Natural killer cell (primary cell): ENCODE measurements around the gene PIK3R5. TPM values are rescaled to one million over a fixed set of nuclear protein-coding genes. Genes with fewer than 3 reads are reported as not detected.

Experiments used
- ATAC-seq, 3 donors: fragments of 150-1000 bp in 2 of 3; fragments of 200-7000 bp in 1 of 3; cut with Tn5 transposase; 1 replicate in 1 of 3; 2 replicates in 2 of 3; pipeline ENCODE4 v1.10.0; 2021; ENCODE audit warnings: mild to moderate bottlenecking in 2 of 3, moderate library complexity in 2 of 3
- DNase-seq, 2 donors: peaks; one replicate each; pipeline versions ENCODE4 v3.0.0 to v3.0.0-alpha.2; 2013 to 2021; ENCODE audit warnings: mixed read lengths in 1 of 2
- H3K27ac ChIP-seq: one replicate; pipeline ENCODE4 v1.5.1; 2013; ENCODE audit warnings: mild to moderate bottlenecking, low read length
- H3K27me3 ChIP-seq: one replicate; pipeline ENCODE4 v1.6.1; 2013; ENCODE audit warnings: low read length; ENCODE audit not compliant: control insufficient read depth, insufficient read depth
- H3K36me3 ChIP-seq: one replicate; pipeline ENCODE4 v1.6.1; 2013; ENCODE audit warnings: low read length; ENCODE audit not compliant: control insufficient read depth, insufficient read depth
- H3K4me1 ChIP-seq: one replicate; pipeline ENCODE4 v1.6.1; 2013; ENCODE audit warnings: low read length; ENCODE audit not compliant: control insufficient read depth, insufficient read depth
- H3K4me3 ChIP-seq: one replicate; pipeline ENCODE4 v1.5.1; 2013; ENCODE audit warnings: low read length
- H3K9me3 ChIP-seq: one replicate; pipeline ENCODE4 v1.6.1; 2013; ENCODE audit warnings: low read length; ENCODE audit not compliant: control insufficient read depth, insufficient read depth
- H3K27ac Mint-ChIP-seq, 2 donors: one replicate each; pipeline ENCODE4 v1.8.0; 2022; ENCODE audit warnings: mild to moderate bottlenecking in 2 of 2, mixed read lengths in 2 of 2, moderate library complexity in 1 of 2
- H3K27me3 Mint-ChIP-seq, 2 donors: one replicate each; pipeline ENCODE4 v1.8.0; 2022; ENCODE audit warnings: low read depth in 2 of 2, mixed read lengths in 2 of 2
- H3K36me3 Mint-ChIP-seq: one replicate; pipeline ENCODE4 v1.8.0; 2022; ENCODE audit warnings: mixed read lengths
- H3K4me1 Mint-ChIP-seq, 2 donors: one replicate each; pipeline ENCODE4 v1.8.0; 2022; ENCODE audit warnings: mixed read lengths in 2 of 2
- H3K4me3 Mint-ChIP-seq: one replicate; pipeline ENCODE4 v1.8.0; 2022; ENCODE audit warnings: mild to moderate bottlenecking, moderate library complexity, mixed read lengths
- H3K9me3 Mint-ChIP-seq, 2 donors: one replicate each; pipeline ENCODE4 v1.8.0; 2022; ENCODE audit warnings: mixed read lengths in 2 of 2
- CTCF ChIP-seq: fragments of 200-600 bp; IDR thresholded peaks from one replicate; pipeline ENCODE4 v1.8.0; 2022; ENCODE audit warnings: antibody characterized with exemption
- WGBS: methylation state at CpG from one replicate; pipeline ENCODE4 v1.1.7; 2013; ENCODE audit warnings: missing lambda C conversion rate; ENCODE audit not compliant: insufficient coverage; 5-methylcytosine and 5-hydroxymethylcytosine counted together
- intact Hi-C: fragments of 100-400 bp; cut with micrococcal nuclease; formaldehyde crosslinking; loops from one replicate; pipeline ENCODE4 v1.14.2; 2022
- total RNA-seq, 4 donors: library from RNA; stranded (reverse); fragments of 120-200 nt in 1 of 4; gene quantifications; one replicate each; pipeline versions ENCODE4 v1.2.3 to v1.2.4, GENCODE V29; 2013 to 2022

The PIK3R5 gene
- total RNA-seq, 3 donors from 2014 or later (not counting 1 experiment from before 2014, with no cell fraction given) = 254 to 364 (median 348) TPM

DNA sequence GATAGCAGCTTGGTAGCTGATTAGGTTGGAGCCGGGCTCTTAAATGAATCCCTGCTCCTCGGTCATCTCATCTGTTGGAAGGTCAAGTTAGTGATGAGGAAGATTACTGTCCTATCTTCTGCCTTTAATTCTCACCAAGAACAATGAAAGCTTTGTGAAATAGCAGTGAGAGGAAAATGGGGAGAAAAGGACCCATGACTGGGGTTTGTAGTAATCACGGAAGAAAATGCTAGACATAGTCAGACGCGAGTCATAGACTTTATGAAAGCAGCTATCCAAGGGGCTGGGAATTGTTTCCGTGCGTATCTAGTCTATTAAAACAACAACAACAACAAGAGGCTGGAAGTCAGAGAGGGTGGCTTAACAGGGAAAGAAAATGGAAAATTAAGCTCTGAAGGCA, 18.3 kb downstream of the PIK3R5 start:
- H3K9me3 ChIP-seq = no peaks in the 10 kb centered on the region
- 100% methylated on average over 5 of the region's 7 CpGs for WGBS
- Mint-ChIP-seq H3K4me1 (peaks cover 89 to 92% of the 10 kb centered on the region in 2 donors), H3K27ac (peak overlapping the region in 1 of 2 donors; percentile 89), H3K4me3 (peak overlapping the region; percentile 66), H3K27me3 (no peaks in the 10 kb centered on the region), H3K36me3 (no peaks in the 10 kb centered on the region), H3K9me3 (peaks cover 0 to 2% of the 10 kb centered on the region in 2 donors)
- intact Hi-C loops = loop anchor here (5.0 kb wide), 1 partner anchor 50 kb away; no protein-coding TSS in a partner anchor
- peaks cover 28% of the 10 kb centered on the region for H3K36me3 ChIP-seq
- H3K27me3 ChIP-seq = no peaks in the 10 kb centered on the region
- no peak for ATAC-seq
- TF ChIP-seq CTCF = no peak
- H3K4me1 ChIP-seq = peaks cover 68% of the 10 kb centered on the region
- DNase-seq = no peak
- H3K4me3 ChIP-seq = no peak overlapping the region
- H3K27ac ChIP-seq = peak overlapping the region; percentile 65

DNA sequence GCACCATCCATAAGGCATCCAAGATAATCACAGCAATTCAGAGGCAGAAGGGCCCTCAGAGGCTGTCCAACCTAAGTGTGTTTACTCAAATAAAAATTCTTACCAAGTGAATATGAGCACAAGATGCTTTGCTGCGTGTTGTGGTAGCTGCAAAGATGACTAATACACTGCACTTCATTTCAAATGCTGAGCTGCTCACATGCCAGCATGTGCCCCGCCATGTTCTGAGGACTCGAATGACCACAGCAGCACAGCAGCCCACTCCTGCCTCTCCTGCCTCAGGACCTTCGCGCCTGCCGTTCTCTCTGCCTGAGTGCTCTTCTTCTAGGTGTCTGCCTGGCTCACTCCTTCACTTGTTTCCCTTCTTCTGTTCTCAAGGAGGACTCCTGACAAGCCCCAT, 19.0 kb downstream of the PIK3R5 start:
- WGBS = 77% methylated on average over 6 of the region's 6 CpGs
- no peak for TF ChIP-seq CTCF
- H3K27ac ChIP-seq = peak overlapping the region; percentile 65
- no peaks in the 10 kb centered on the region for H3K9me3 ChIP-seq
- no peak overlapping the region for H3K4me3 ChIP-seq
- H3K36me3 Mint-ChIP-seq = no peaks in the 10 kb centered on the region
- intact Hi-C loops = loop anchor here (5.0 kb wide), 1 partner anchor 49 kb away; no protein-coding TSS in a partner anchor
- peak overlapping the region in 1 of 2 donors; percentile 89 for H3K27ac Mint-ChIP-seq
- ATAC-seq = peak; percentile 15 to 41 (median 39)
- H3K27me3 ChIP-seq = no peaks in the 10 kb centered on the region
- peaks cover 71% of the 10 kb centered on the region for H3K4me1 ChIP-seq
- H3K4me3 Mint-ChIP-seq = peak overlapping the region; percentile 66
- H3K9me3 Mint-ChIP-seq = peaks cover 0 to 2% of the 10 kb centered on the region in 2 donors
- H3K27me3 Mint-ChIP-seq = no peaks in the 10 kb centered on the region
- no peak for DNase-seq
- peaks cover 89 to 92% of the 10 kb centered on the region in 2 donors for H3K4me1 Mint-ChIP-seq
- H3K36me3 ChIP-seq = peaks cover 28% of the 10 kb centered on the region

GRCh38 chr17:8946071-8946470, 19.4 kb downstream of the PIK3R5 start:
- no peaks in the 10 kb centered on the region for H3K36me3 Mint-ChIP-seq
- intact Hi-C loops = loop anchor here (5.0 kb wide), 1 partner anchor 49 kb away; no protein-coding TSS in a partner anchor
- no peaks in the 10 kb centered on the region for H3K27me3 Mint-ChIP-seq

More at GRCh38 chr17:8946071-8946470, 19.4 kb downstream of the PIK3R5 start:
- WGBS = 84% methylated on average over 8 of the region's 8 CpGs
- peaks cover 89 to 92% of the 10 kb centered on the region in 2 donors for H3K4me1 Mint-ChIP-seq
- TF ChIP-seq CTCF = no peak
- Histone ChIP-seq H3K4me3 (no peak overlapping the region), H3K27me3 (no peaks in the 10 kb centered on the region), H3K4me1 (peaks cover 75% of the 10 kb centered on the region), H3K27ac (peak overlapping the region; percentile 65), H3K36me3 (peaks cover 28% of the 10 kb centered on the region), H3K9me3 (no peaks in the 10 kb centered on the region)
- H3K9me3 Mint-ChIP-seq = peaks cover 0 to under 1% of the 10 kb centered on the region in 2 donors
- no peak for DNase-seq
- ATAC-seq = no peak
- H3K27ac Mint-ChIP-seq = peak overlapping the region in 1 of 2 donors; percentile 89
- H3K4me3 Mint-ChIP-seq = peak overlapping the region; percentile 66
